Activated CD4-positive, alpha-beta T cell treated with anti-CD3 and anti-CD28 coated beads, Interleukin-2, amount 50 U/mL, for 4 hours (primary cell): ENCODE data around the gene PADI2.
"Not testable (repeated sequence)": the region's sequence is repeated elsewhere in the genome, so short reads cannot be mapped to it uniquely, and the experiment has no call there.

Experiments
- DNase-seq, 2 experiments: peaks; one replicate each; pipeline ENCODE4 v3.0.0-alpha.2; 2020

The PADI2 gene

GRCh38 chr1:17080085-17080759, 39.0 kb downstream of the PADI2 start:
- no peak for DNase-seq

GRCh38 chr1:17078991-17079868, 40.0 kb downstream of the PADI2 start:
- DNase-seq: no peak

- DNase-seq: no peak
Measured at GRCh38 chr1:17075470-17076255, 43.6 kb downstream of the PADI2 start.

GRCh38 chr1:17071794-17072193, 47.5 kb downstream of the PADI2 start:
- no peak for DNase-seq

- no peak for DNase-seq
Measured at GRCh38 chr1:17070163-17070525, 49.1 kb downstream of the PADI2 start.

GRCh38 chr1:17069452-17070162, 49.6 kb downstream of the PADI2 start:
- DNase-seq: no peak

GRCh38 chr1:17068789-17069188, 50.5 kb downstream of the PADI2 start:
- DNase-seq: no peak

GRCh38 chr1:17067465-17068240, 51.6 kb downstream of the PADI2 start:
- DNase-seq: no peak

GRCh38 chr1:17067069-17067426, 52.2 kb downstream of the PADI2 start:
- DNase-seq: no peak

GRCh38 chr1:17066361-17067068, 52.7 kb downstream of the PADI2 start:
- no peak for DNase-seq

- DNase-seq: no peak
Measured at GRCh38 chr1:17065666-17066065, 53.6 kb downstream of the PADI2 start.

- not testable (repeated sequence) for DNase-seq
Measured at GRCh38 chr1:17062751-17063150, 56.5 kb downstream of the PADI2 start.

- DNase-seq: no peak
Measured at GRCh38 chr1:17061892-17062291, 57.4 kb downstream of the PADI2 start.

- DNase-seq: no peak
Measured at GRCh38 chr1:17061486-17061885, 57.8 kb downstream of the PADI2 start.

- no peak for DNase-seq
Measured at GRCh38 chr1:17060306-17060749, 58.9 kb downstream of the PADI2 start.

GRCh38 chr1:17059391-17060305, 59.6 kb downstream of the PADI2 start:
- peak; percentile 8 to 17 for DNase-seq

- DNase-seq: no peak
Measured at GRCh38 chr1:17056551-17056950, 62.7 kb downstream of the PADI2 start.

- no peak for DNase-seq
Measured at GRCh38 chr1:17055801-17056200, 63.5 kb downstream of the PADI2 start.

- DNase-seq: peak; percentile 97 to 98
Measured at GRCh38 chr1:17053685-17054410, 65.4 kb downstream of the PADI2 start, which contains the start of gene SDHB. Gene SDHB, minus strand, starts transcription at chr1:17054032. Its CDS starts 13 bp downstream, at chr1:17054019.
